A549 (cell line): ENCODE data around the gene RGS19. TPM values are rescaled to one million over a fixed set of nuclear protein-coding genes. Genes with fewer than 3 reads are reported as not detected.

ENCODE experiments used
- ATAC-seq, 2 experiments: fragments of 200-7000 bp in 1 of 2; fragments of >200 bp in 1 of 2; cut with Nextera tagmentation in 1 of 2; cut with Tn5 transposase in 1 of 2; 3 replicates each; pipeline versions ENCODE4 v1.8.0 to v1.9.1; 2018 to 2020; ENCODE audit warnings: mild to moderate bottlenecking in 1 of 2, moderate library complexity in 1 of 2
- CTCF ChIA-PET: fragments of 300-600 bp; sonication (Branson Sonifier 250); formaldehyde crosslinking; extraction: SDS; loops from one replicate; lab custom pipeline; 2021; ENCODE audit warnings: antibody characterized with exemption, inconsistent platforms; lab: Yijun Ruan, JAX
- POLR2A ChIA-PET: fragments of 350-600 bp; formaldehyde crosslinking; extraction: SDS; loops from one replicate; lab custom pipeline; 2021; ENCODE audit warnings: antibody characterized with exemption, inconsistent platforms; lab: Yijun Ruan, JAX
- DNase-seq, 2 experiments: peaks; one replicate each; pipeline versions ENCODE4 v3.0.0 to v3.0.0-alpha.2; 2011 to 2016; ENCODE audit warnings: low read depth in 1 of 2, low spot score in 1 of 2
- FAIRE-seq: peaks from 2 replicates; lab custom pipeline; 2011; peaks lifted over from hg19 to GRCh38; lab: Jason Lieb, UNC
- H3K27ac ChIP-seq, 2 experiments: fragments of >200 bp; sonication (Bioruptor Twin); formaldehyde crosslinking; 3 replicates each; pipeline ENCODE4 v1.5.1; 2016 to 2017
- H3K4me1 ChIP-seq: fragments of >200 bp; sonication (Bioruptor Twin); formaldehyde crosslinking; 3 replicates; pipeline ENCODE4 v1.6.1; 2016
- H3K4me2 ChIP-seq: fragments of >200 bp; sonication (Bioruptor Twin); formaldehyde crosslinking; 3 replicates; pipeline ENCODE4 v1.6.1; 2016
- H3K4me3 ChIP-seq: fragments of >200 bp; sonication (Bioruptor Twin); formaldehyde crosslinking; 3 replicates; pipeline ENCODE4 v1.5.1; 2016
- H3K9me3 ChIP-seq: fragments of >200 bp; sonication (Bioruptor Twin); formaldehyde crosslinking; 3 replicates; pipeline ENCODE4 v1.6.1; 2016
- CBX2 ChIP-seq: fragments of 200-600 bp; sonication (generic); IDR thresholded peaks from 2 replicates; pipeline ENCODE4 v1.6.1; 2016; ENCODE audit warnings: low read depth, mild to moderate bottlenecking, borderline replicate concordance
- CBX8 ChIP-seq: fragments of 200-600 bp; sonication (generic); IDR thresholded peaks from 2 replicates; pipeline ENCODE4 v1.6.1; 2016
- CHD4 ChIP-seq: fragments of 200-600 bp; sonication (generic); IDR thresholded peaks from 2 replicates; pipeline ENCODE4 v1.6.1; 2016; ENCODE audit warnings: antibody characterized with exemption, mild to moderate bottlenecking, borderline replicate concordance
- FOSL2 ChIP-seq, 2 experiments: fragments of 450-650 bp in 1 of 2; fragments of >200 bp in 1 of 2; sonication (Bioruptor Twin) in 1 of 2; formaldehyde crosslinking; IDR thresholded peaks; 2 replicates each; pipeline versions ENCODE4 v1.5.0 to v1.6.1; 2016 to 2020; ENCODE audit warnings: mild to moderate bottlenecking in 1 of 2, moderate library complexity in 1 of 2
- HEYL ChIP-seq: fragments of 250-450 bp; sonication (Bioruptor Pico); IDR thresholded peaks from 2 replicates; pipeline ENCODE4 v1.8.0; 2021; ENCODE audit warnings: mild to moderate bottlenecking, moderate library complexity
- HMGXB4 ChIP-seq: fragments of 250-450 bp; sonication (Bioruptor Pico); IDR thresholded peaks from 2 replicates; pipeline ENCODE4 v1.5.0; 2021; ENCODE audit warnings: mild to moderate bottlenecking, moderate library complexity, borderline replicate concordance
- HOXB5 ChIP-seq: fragments of 250-450 bp; sonication (Bioruptor Pico); IDR thresholded peaks from 2 replicates; pipeline ENCODE4 v1.5.0; 2020; ENCODE audit warnings: mild to moderate bottlenecking, moderate library complexity
- RARB ChIP-seq: fragments of 250-450 bp; sonication (Bioruptor Pico); IDR thresholded peaks from 2 replicates; pipeline ENCODE4 v1.8.0; 2021; ENCODE audit warnings: mild to moderate bottlenecking, moderate library complexity
- TP53 ChIP-seq: fragments of 250-450 bp; sonication (Bioruptor Pico); IDR thresholded peaks from 2 replicates; pipeline ENCODE4 v1.5.0; 2021; ENCODE audit warnings: mild to moderate bottlenecking, moderate library complexity
- ZC3H11A ChIP-seq: fragments of 450-650 bp; IDR thresholded peaks from 2 replicates; pipeline ENCODE4 v1.6.1; 2014; ENCODE audit warnings: antibody characterized with exemption, mild to moderate bottlenecking
- ZSCAN20 ChIP-seq: fragments of 250-450 bp; sonication (Bioruptor Pico); IDR thresholded peaks from 2 replicates; pipeline ENCODE4 v1.8.0; 2022; ENCODE audit warnings: mild to moderate bottlenecking, moderate library complexity
- WGBS: methylation state at CpG from one replicate; pipeline ENCODE4 v1.1.6; 2017; ENCODE audit errors: missing lambda C conversion rate; 5-methylcytosine and 5-hydroxymethylcytosine counted together
- polyA plus RNA-seq, 4 experiments: library from polyadenylated mRNA; depleted of rRNA in 3 of 4; stranded (reverse); fragments of >200 nt; fragmentation: RNase III in 1 of 4; extraction: RNeasy Plus Mini Kit Qiagen cat#74134 plus additional on column Dnase treatment in 1 of 4; gene quantifications; 2 replicates in 3 of 4; 3 replicates in 1 of 4; pipeline ENCODE4 v1.2.3, GENCODE V29; 2011 to 2017
- small RNA-seq, 6 experiments: library from RNA; depleted of rRNA; stranded (forward); fragments of <200 nt; gene quantifications; one replicate each; pipeline ENCODE3, GENCODE V24; 2012
- TF ChIP-seq, protein P1 (sequence below): fragments of >200 bp; sonication (Bioruptor Twin); formaldehyde crosslinking; IDR thresholded peaks from 2 replicates; pipeline ENCODE4 v1.6.1; 2016
- TF ChIP-seq, protein P2 (sequence below): IDR thresholded peaks from 2 replicates; pipeline ENCODE4 v1.6.1; 2012
- TF ChIP-seq, protein P3 (sequence below): fragments of >200 bp; sonication (Bioruptor Twin); formaldehyde crosslinking; IDR thresholded peaks from 3 replicates; pipeline ENCODE4 v1.5.1; 2016

RGS19 gene
- polyA plus RNA-seq, 2 of the 4 experiments (the other 2 are of a cell fraction): 13.8 to 18.8 TPM

DNA sequence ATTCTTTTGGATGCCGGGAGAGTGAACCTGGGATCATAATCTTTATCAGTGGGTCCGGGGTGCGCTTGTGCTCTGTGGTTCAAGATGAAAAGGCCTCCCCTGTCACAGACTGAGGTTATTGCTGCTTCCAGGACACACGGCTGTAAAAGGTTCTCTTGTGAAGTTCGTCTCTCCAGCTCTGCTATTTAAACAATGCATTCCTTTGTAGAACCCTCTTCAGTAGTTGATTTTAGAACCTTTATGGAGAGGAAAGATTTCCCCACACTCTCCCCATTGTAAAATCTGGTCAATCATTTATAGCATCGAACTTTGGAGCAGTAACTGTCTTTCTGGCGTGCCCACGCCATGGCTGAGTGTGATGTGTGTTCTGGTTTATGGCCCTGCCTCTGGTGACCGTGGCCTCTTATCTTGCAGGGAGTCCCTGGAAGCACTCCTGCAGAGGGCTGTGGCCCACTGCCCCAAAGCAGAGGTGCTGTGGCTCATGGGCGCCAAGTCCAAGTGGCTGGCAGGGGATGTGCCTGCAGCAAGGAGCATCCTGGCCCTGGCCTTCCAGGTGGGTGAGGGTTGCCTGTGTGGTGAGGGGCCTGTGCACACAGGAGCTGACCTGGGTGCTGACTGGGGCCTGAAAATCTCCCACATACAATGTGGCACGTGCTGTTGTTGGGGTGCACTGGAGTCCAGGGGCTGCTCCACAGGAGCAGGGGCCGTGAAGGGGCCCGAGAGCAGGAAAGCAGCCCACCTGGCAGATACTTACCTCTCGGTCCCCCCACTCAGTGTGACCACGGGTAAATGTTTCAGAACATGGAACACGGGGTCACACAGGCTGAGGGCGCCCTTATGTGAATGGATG is 55.0 kb downstream of the RGS19 start:
- H3K9me3 ChIP-seq: no peaks in the 10 kb centered on the region
- 82% methylated on average over 16 of the region's 17 CpGs for WGBS
- no peak for ATAC-seq
- TF ChIP-seq TP53 (CRISPR knock-in tag) (no peak), ZSCAN20 (CRISPR knock-in tag) (no peak), ZC3H11A (no peak)
- TF ChIP-seq, protein P1, sequence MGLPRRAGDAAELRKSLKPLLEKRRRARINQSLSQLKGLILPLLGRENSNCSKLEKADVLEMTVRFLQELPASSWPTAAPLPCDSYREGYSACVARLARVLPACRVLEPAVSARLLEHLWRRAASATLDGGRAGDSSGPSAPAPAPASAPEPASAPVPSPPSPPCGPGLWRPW: no peak
- TF ChIP-seq, protein P2, sequence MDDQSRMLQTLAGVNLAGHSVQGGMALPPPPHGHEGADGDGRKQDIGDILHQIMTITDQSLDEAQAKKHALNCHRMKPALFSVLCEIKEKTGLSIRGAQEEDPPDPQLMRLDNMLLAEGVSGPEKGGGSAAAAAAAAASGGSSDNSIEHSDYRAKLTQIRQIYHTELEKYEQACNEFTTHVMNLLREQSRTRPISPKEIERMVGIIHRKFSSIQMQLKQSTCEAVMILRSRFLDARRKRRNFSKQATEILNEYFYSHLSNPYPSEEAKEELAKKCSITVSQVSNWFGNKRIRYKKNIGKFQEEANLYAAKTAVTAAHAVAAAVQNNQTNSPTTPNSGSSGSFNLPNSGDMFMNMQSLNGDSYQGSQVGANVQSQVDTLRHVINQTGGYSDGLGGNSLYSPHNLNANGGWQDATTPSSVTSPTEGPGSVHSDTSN: no peak
- H3K4me3 ChIP-seq: no peak overlapping the region
- ChIA-PET POLR2A (no interaction called here), CTCF (interaction anchor here (1.3 to 5.0 kb wide), 3 partner anchors 14 to 35 kb away, joined by 3 to 71 read pairs (median 26); no protein-coding TSS in a partner anchor)
- H3K27ac ChIP-seq: no peak overlapping the region
- FAIRE-seq: no peak
- H3K4me1 ChIP-seq: no peaks in the 10 kb centered on the region
- DNase-seq: no peak
- H3K4me2 ChIP-seq: no peak overlapping the region

GRCh38 chr20:64023361-64024140 is 55.8 kb downstream of the RGS19 start:
- Histone ChIP-seq H3K27ac (no peak overlapping the region), H3K9me3 (no peaks in the 10 kb centered on the region), H3K4me3 (no peak overlapping the region), H3K4me1 (no peaks in the 10 kb centered on the region), H3K4me2 (no peak overlapping the region)
- DNase-seq (no peak), ATAC-seq (no peak), FAIRE-seq (no peak)
- 95% methylated on average over 15 of the region's 15 CpGs for WGBS
- POLR2A ChIA-PET: no interaction called here
- TF ChIP-seq, protein P1: no peak
- TF ChIP-seq CBX8 (no peak), TP53 (CRISPR knock-in tag) (no peak), CHD4 (no peak), ZSCAN20 (CRISPR knock-in tag) (no peak), HOXB5 (CRISPR knock-in tag) (no peak), RARB (CRISPR knock-in tag) (no peak), FOSL2 (IDR thresholded peaks at IDR 0.05) (no peak), FOSL2 (CRISPR knock-in tag; IDR thresholded peaks at IDR 0.05) (no peak), CBX2 (no peak), HEYL (CRISPR knock-in tag) (no peak), HMGXB4 (CRISPR knock-in tag) (no peak)
- TF ChIP-seq, protein P3, sequence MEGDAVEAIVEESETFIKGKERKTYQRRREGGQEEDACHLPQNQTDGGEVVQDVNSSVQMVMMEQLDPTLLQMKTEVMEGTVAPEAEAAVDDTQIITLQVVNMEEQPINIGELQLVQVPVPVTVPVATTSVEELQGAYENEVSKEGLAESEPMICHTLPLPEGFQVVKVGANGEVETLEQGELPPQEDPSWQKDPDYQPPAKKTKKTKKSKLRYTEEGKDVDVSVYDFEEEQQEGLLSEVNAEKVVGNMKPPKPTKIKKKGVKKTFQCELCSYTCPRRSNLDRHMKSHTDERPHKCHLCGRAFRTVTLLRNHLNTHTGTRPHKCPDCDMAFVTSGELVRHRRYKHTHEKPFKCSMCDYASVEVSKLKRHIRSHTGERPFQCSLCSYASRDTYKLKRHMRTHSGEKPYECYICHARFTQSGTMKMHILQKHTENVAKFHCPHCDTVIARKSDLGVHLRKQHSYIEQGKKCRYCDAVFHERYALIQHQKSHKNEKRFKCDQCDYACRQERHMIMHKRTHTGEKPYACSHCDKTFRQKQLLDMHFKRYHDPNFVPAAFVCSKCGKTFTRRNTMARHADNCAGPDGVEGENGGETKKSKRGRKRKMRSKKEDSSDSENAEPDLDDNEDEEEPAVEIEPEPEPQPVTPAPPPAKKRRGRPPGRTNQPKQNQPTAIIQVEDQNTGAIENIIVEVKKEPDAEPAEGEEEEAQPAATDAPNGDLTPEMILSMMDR: no peak
- CTCF ChIA-PET: interaction anchor here (1.2 to 2.6 kb wide), 5 partner anchors 8 to 49 kb away, joined by 3 to 26 read pairs (median 3); no protein-coding TSS in a partner anchor

Small RNA genes within 50 kb of the gene (small RNA-seq; reads per million reads assigned to genes)
- 0 reads per million in 6 experiments for gene AL355803.1
- 0 to 2.1 (median 1.9) reads per million in 6 experiments for gene MIR6813

Other genes with a start within 250 kb of the RGS19 start
- 0.17 and 0.26 TPM in 2 replicates for gene ZBTB46, start 248.3 kb downstream of the RGS19 start, polyA plus RNA-seq (2011; rRNA removed)
- 0.32 to 0.43 TPM (median 0.42 TPM) in 3 replicates for gene ZBTB46, start 248.3 kb downstream of the RGS19 start, polyA plus RNA-seq (2017; fragmentation: RNase III; extraction: RNeasy Plus Mini Kit Qiagen cat#74134 plus additional on column Dnase treatment)
- gene ABHD16B, start 218.0 kb downstream of the RGS19 start, polyA plus RNA-seq (2011; rRNA removed): not detected in 2 replicates
- gene ABHD16B, start 218.0 kb downstream of the RGS19 start, polyA plus RNA-seq (2017; fragmentation: RNase III; extraction: RNeasy Plus Mini Kit Qiagen cat#74134 plus additional on column Dnase treatment): not detected in 3 replicates
- gene TPD52L2, start 214.2 kb downstream of the RGS19 start, polyA plus RNA-seq (2011; rRNA removed): 86.3 and 93.9 TPM in 2 replicates
- 94.1 to 102 TPM (median 99.0 TPM) in 3 replicates for gene TPD52L2, start 214.2 kb downstream of the RGS19 start, polyA plus RNA-seq (2017; fragmentation: RNase III; extraction: RNeasy Plus Mini Kit Qiagen cat#74134 plus additional on column Dnase treatment)
- gene DNAJC5, start 184.4 kb downstream of the RGS19 start, polyA plus RNA-seq (2011; rRNA removed): 20.3 and 20.4 TPM in 2 replicates
- gene DNAJC5, start 184.4 kb downstream of the RGS19 start, polyA plus RNA-seq (2017; fragmentation: RNase III; extraction: RNeasy Plus Mini Kit Qiagen cat#74134 plus additional on column Dnase treatment): 21.7 to 23.2 TPM (median 23.2 TPM) in 3 replicates
- gene UCKL1, start 123.1 kb downstream of the RGS19 start, polyA plus RNA-seq (2011; rRNA removed): 19.1 and 21.6 TPM in 2 replicates
- gene UCKL1, start 123.1 kb downstream of the RGS19 start, polyA plus RNA-seq (2017; fragmentation: RNase III; extraction: RNeasy Plus Mini Kit Qiagen cat#74134 plus additional on column Dnase treatment): 30.4 to 32.5 TPM (median 31.8 TPM) in 3 replicates
- gene ZNF512B, start 109.6 kb downstream of the RGS19 start, polyA plus RNA-seq (2011; rRNA removed): 2.1 and 3.2 TPM in 2 replicates
- gene ZNF512B, start 109.6 kb downstream of the RGS19 start, polyA plus RNA-seq (2017; fragmentation: RNase III; extraction: RNeasy Plus Mini Kit Qiagen cat#74134 plus additional on column Dnase treatment): 14.4 to 17.6 TPM (median 16.8 TPM) in 3 replicates
- not detected in 2 replicates for gene SAMD10, start 99.9 kb downstream of the RGS19 start, polyA plus RNA-seq (2011; rRNA removed)
- not detected in 3 replicates for gene SAMD10, start 99.9 kb downstream of the RGS19 start, polyA plus RNA-seq (2017; fragmentation: RNase III; extraction: RNeasy Plus Mini Kit Qiagen cat#74134 plus additional on column Dnase treatment)
- 42.8 and 47.5 TPM in 2 replicates for gene PRPF6, start 98.4 kb downstream of the RGS19 start, polyA plus RNA-seq (2011; rRNA removed)
- gene PRPF6, start 98.4 kb downstream of the RGS19 start, polyA plus RNA-seq (2017; fragmentation: RNase III; extraction: RNeasy Plus Mini Kit Qiagen cat#74134 plus additional on column Dnase treatment): 47.2 to 48.9 TPM (median 48.7 TPM) in 3 replicates
- gene C20orf204, start 43.3 kb downstream of the RGS19 start, polyA plus RNA-seq (2011; rRNA removed): 0.13 and 0.21 TPM in 2 replicates
- 0.49 to 0.69 TPM (median 0.59 TPM) in 3 replicates for gene C20orf204, start 43.3 kb downstream of the RGS19 start, polyA plus RNA-seq (2017; fragmentation: RNase III; extraction: RNeasy Plus Mini Kit Qiagen cat#74134 plus additional on column Dnase treatment)
- gene SOX18, start 29.9 kb downstream of the RGS19 start, polyA plus RNA-seq (2011; rRNA removed): 0.13 and 0.19 TPM in 2 replicates
- 0.92 to 1.4 TPM (median 1.3 TPM) in 3 replicates for gene SOX18, start 29.9 kb downstream of the RGS19 start, polyA plus RNA-seq (2017; fragmentation: RNase III; extraction: RNeasy Plus Mini Kit Qiagen cat#74134 plus additional on column Dnase treatment)
- 11.2 and 13.3 TPM in 2 replicates for gene TCEA2, start 16.3 kb downstream of the RGS19 start, polyA plus RNA-seq (2011; rRNA removed)
- 23.3 to 34.7 TPM (median 29.8 TPM) in 3 replicates for gene TCEA2, start 16.3 kb downstream of the RGS19 start, polyA plus RNA-seq (2017; fragmentation: RNase III; extraction: RNeasy Plus Mini Kit Qiagen cat#74134 plus additional on column Dnase treatment)
- 0.54 and 0.98 TPM in 2 replicates for gene OPRL1, start 564 bp upstream of the RGS19 start, polyA plus RNA-seq (2011; rRNA removed)
- gene OPRL1, start 564 bp upstream of the RGS19 start, polyA plus RNA-seq (2017; fragmentation: RNase III; extraction: RNeasy Plus Mini Kit Qiagen cat#74134 plus additional on column Dnase treatment): 0.83 to 1.5 TPM (median 1.2 TPM) in 3 replicates
- 0.14 TPM in 1 of 2 replicates, not detected in the other for gene LKAAEAR1, start 4.9 kb upstream of the RGS19 start, polyA plus RNA-seq (2011; rRNA removed)
- 0.49 to 0.60 TPM (median 0.56 TPM) in 3 replicates for gene LKAAEAR1, start 4.9 kb upstream of the RGS19 start, polyA plus RNA-seq (2017; fragmentation: RNase III; extraction: RNeasy Plus Mini Kit Qiagen cat#74134 plus additional on column Dnase treatment)
- not detected in 2 replicates for gene NPBWR2, start 28.0 kb upstream of the RGS19 start, polyA plus RNA-seq (2011; rRNA removed)
- gene NPBWR2, start 28.0 kb upstream of the RGS19 start, polyA plus RNA-seq (2017; fragmentation: RNase III; extraction: RNeasy Plus Mini Kit Qiagen cat#74134 plus additional on column Dnase treatment): not detected in 3 replicates
- gene MYT1, start 84.9 kb upstream of the RGS19 start, polyA plus RNA-seq (2011; rRNA removed): 0.22 and 0.29 TPM in 2 replicates
- 0.21 to 0.26 TPM (median 0.26 TPM) in 3 replicates for gene MYT1, start 84.9 kb upstream of the RGS19 start, polyA plus RNA-seq (2017; fragmentation: RNase III; extraction: RNeasy Plus Mini Kit Qiagen cat#74134 plus additional on column Dnase treatment)
- 36.1 and 41.8 TPM in 2 replicates for gene PCMTD2, start 176.2 kb upstream of the RGS19 start, polyA plus RNA-seq (2011; rRNA removed)
- 16.5 to 21.5 TPM (median 19.9 TPM) in 3 replicates for gene PCMTD2, start 176.2 kb upstream of the RGS19 start, polyA plus RNA-seq (2017; fragmentation: RNase III; extraction: RNeasy Plus Mini Kit Qiagen cat#74134 plus additional on column Dnase treatment)